ENCODE results near the gene HLA-DQA1. TPM values are rescaled to one million over a fixed set of nuclear protein-coding genes. Genes with fewer than 3 reads are reported as not detected.

HLA-DQA1 gene
- total and polyA plus RNA-seq, 4 donors: 2.1 to 19.9 (median 9.3) TPM

DNA sequence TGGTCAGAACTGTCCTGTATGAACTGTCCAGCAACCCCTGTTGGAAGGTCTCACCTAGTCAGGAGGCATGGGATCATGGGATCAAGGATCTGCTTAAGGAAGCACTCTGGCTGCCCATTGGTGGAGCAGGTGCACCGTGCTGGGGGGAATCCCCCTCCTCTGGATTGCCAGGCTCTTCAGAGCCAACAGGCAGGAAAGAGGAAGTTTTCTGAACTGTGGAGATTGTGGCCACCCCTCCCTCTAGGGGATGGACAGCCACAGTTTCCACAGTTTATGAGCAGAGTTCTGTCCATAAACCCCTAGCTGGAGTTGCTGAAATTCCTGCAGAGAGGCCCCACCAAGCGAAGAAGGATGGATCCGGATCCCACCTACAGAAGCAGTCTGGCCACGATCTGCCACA, 42.3 kb downstream of the HLA-DQA1 start:
- Histone ChIP-seq H3K27ac (ENCODE audit: low read depth in 1 of 2, low read length in 2 of 2) (no peak overlapping the region), H3K4me3 (ENCODE audit: low read depth in 1 of 3, low read length in 3 of 3) (no peak overlapping the region), H3K9me3 (ENCODE audit: control insufficient read depth in 4 of 4, low read length in 3 of 4) (no peaks in the 10 kb centered on the region), H3K36me3 (ENCODE audit: control insufficient read depth in 4 of 4, insufficient read depth in 3 of 4, low read depth in 1 of 4, low read length in 3 of 4) (no peaks in the 10 kb centered on the region), H3K9ac (ENCODE audit: low read depth in 1 of 2, low read length in 2 of 2) (no peak overlapping the region), H3K27me3 (ENCODE audit: control insufficient read depth in 4 of 4, insufficient read depth in 4 of 4, low read length in 3 of 4) (no peaks in the 10 kb centered on the region), H3K4me1 (ENCODE audit: control insufficient read depth in 4 of 4, insufficient read depth in 4 of 4, low read length in 3 of 4) (no peaks in the 10 kb centered on the region)
- no peak for DNase-seq (ENCODE audit: low spot score)
- TF ChIP-seq FOXA2 (IDR thresholded peaks at IDR 0.05): no peak
- WGBS: 76% methylated on average over 4 of the region's 4 CpGs

DNA sequence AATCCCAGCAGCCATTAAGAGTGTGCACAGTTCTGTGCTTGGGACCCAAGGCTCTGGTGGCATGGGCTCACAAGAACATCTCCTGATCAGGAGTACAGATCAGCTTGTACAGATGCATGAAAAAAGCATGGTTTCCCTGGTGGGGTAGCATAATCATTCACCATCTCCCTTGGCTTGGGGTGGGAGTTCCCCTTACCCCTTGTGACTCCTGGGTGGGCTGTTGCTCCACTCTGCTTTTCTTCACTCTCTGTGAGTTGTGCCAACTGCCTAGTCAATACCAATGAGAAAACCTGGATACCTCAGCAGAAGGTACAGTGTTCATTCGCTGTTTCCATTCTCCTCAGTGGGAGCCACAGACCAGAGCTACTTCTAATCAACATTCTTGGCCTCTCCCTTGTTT, 42.8 kb downstream of the HLA-DQA1 start:
- Histone ChIP-seq H3K4me1 (ENCODE audit: control insufficient read depth in 4 of 4, insufficient read depth in 4 of 4, low read length in 3 of 4) (no peaks in the 10 kb centered on the region), H3K9ac (ENCODE audit: low read depth in 1 of 2, low read length in 2 of 2) (no peak overlapping the region), H3K9me3 (ENCODE audit: control insufficient read depth in 4 of 4, low read length in 3 of 4) (no peaks in the 10 kb centered on the region), H3K27ac (ENCODE audit: low read depth in 1 of 2, low read length in 2 of 2) (no peak overlapping the region), H3K4me3 (ENCODE audit: low read depth in 1 of 3, low read length in 3 of 3) (no peak overlapping the region), H3K36me3 (ENCODE audit: control insufficient read depth in 4 of 4, insufficient read depth in 3 of 4, low read depth in 1 of 4, low read length in 3 of 4) (no peaks in the 10 kb centered on the region), H3K27me3 (ENCODE audit: control insufficient read depth in 4 of 4, insufficient read depth in 4 of 4, low read length in 3 of 4) (no peaks in the 10 kb centered on the region)
- no peak for DNase-seq (ENCODE audit: low spot score)
- TF ChIP-seq RXRA (IDR thresholded peaks at IDR 0.05) (no peak), EGR1 (IDR thresholded peaks at IDR 0.05; ENCODE audit: low read depth in 2 of 2) (no peak), YY1 (IDR thresholded peaks at IDR 0.05) (no peak), HNF4G (IDR thresholded peaks at IDR 0.05) (no peak), FOXA1 (IDR thresholded peaks at IDR 0.05) (no peak), SP1 (IDR thresholded peaks at IDR 0.05) (no peak)
- TF ChIP-seq, protein P1, sequence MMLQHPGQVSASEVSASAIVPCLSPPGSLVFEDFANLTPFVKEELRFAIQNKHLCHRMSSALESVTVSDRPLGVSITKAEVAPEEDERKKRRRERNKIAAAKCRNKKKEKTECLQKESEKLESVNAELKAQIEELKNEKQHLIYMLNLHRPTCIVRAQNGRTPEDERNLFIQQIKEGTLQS (IDR thresholded peaks at IDR 0.05): no peak
- 7% methylated on average over 1 of the region's 1 CpG for WGBS

DNA sequence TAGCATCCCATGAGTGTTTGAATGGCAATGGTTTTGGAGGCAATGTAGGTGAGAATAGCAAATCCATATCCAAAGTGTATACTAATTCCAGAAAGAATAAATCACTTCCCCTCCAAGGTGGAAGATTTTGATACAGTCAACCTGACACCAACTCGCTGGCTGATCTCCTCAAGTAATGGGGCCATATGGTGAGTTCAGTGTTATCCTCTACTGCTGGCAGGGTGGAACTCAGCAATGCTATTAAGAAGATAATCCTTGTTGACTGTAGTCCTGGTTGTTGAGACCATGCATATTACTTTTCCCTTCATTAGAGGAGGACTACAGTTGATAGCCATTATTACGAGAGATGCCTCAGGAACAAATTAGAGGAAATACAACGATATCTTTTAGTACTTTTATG, 47.0 kb downstream of the HLA-DQA1 start:
- WGBS: 49% methylated on average over 3 of the region's 3 CpGs
- TF ChIP-seq, protein P2, sequence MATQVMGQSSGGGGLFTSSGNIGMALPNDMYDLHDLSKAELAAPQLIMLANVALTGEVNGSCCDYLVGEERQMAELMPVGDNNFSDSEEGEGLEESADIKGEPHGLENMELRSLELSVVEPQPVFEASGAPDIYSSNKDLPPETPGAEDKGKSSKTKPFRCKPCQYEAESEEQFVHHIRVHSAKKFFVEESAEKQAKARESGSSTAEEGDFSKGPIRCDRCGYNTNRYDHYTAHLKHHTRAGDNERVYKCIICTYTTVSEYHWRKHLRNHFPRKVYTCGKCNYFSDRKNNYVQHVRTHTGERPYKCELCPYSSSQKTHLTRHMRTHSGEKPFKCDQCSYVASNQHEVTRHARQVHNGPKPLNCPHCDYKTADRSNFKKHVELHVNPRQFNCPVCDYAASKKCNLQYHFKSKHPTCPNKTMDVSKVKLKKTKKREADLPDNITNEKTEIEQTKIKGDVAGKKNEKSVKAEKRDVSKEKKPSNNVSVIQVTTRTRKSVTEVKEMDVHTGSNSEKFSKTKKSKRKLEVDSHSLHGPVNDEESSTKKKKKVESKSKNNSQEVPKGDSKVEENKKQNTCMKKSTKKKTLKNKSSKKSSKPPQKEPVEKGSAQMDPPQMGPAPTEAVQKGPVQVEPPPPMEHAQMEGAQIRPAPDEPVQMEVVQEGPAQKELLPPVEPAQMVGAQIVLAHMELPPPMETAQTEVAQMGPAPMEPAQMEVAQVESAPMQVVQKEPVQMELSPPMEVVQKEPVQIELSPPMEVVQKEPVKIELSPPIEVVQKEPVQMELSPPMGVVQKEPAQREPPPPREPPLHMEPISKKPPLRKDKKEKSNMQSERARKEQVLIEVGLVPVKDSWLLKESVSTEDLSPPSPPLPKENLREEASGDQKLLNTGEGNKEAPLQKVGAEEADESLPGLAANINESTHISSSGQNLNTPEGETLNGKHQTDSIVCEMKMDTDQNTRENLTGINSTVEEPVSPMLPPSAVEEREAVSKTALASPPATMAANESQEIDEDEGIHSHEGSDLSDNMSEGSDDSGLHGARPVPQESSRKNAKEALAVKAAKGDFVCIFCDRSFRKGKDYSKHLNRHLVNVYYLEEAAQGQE (IDR thresholded peaks at IDR 0.05): no peak
- TF ChIP-seq JUND (IDR thresholded peaks at IDR 0.05) (no peak), EGR1 (IDR thresholded peaks at IDR 0.05; ENCODE audit: low read depth in 2 of 2) (no peak), HNF4G (IDR thresholded peaks at IDR 0.05) (no peak), RXRA (IDR thresholded peaks at IDR 0.05) (no peak), GABPA (IDR thresholded peaks at IDR 0.05 in 1 of 2, conservative IDR thresholded peaks at IDR 0.05 in 1 of 2) (no peak), RAD21 (IDR thresholded peaks at IDR 0.05) (no peak), FOXA1 (IDR thresholded peaks at IDR 0.05) (no peak), YY1 (IDR thresholded peaks at IDR 0.05) (no peak), FOXA2 (IDR thresholded peaks at IDR 0.05) (no peak), NR2F2 (IDR thresholded peaks at IDR 0.05) (no peak)
- TF ChIP-seq, protein P3, sequence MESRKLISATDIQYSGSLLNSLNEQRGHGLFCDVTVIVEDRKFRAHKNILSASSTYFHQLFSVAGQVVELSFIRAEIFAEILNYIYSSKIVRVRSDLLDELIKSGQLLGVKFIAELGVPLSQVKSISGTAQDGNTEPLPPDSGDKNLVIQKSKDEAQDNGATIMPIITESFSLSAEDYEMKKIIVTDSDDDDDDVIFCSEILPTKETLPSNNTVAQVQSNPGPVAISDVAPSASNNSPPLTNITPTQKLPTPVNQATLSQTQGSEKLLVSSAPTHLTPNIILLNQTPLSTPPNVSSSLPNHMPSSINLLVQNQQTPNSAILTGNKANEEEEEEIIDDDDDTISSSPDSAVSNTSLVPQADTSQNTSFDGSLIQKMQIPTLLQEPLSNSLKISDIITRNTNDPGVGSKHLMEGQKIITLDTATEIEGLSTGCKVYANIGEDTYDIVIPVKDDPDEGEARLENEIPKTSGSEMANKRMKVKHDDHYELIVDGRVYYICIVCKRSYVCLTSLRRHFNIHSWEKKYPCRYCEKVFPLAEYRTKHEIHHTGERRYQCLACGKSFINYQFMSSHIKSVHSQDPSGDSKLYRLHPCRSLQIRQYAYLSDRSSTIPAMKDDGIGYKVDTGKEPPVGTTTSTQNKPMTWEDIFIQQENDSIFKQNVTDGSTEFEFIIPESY (IDR thresholded peaks at IDR 0.05): no peak
- TF ChIP-seq, protein P4, sequence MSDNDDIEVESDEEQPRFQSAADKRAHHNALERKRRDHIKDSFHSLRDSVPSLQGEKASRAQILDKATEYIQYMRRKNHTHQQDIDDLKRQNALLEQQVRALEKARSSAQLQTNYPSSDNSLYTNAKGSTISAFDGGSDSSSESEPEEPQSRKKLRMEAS (IDR thresholded peaks at IDR 0.05): no peak
- DNase-seq (ENCODE audit: low spot score): no peak

More for the DNA sequence above, 47.0 kb downstream of the HLA-DQA1 start:
- Histone ChIP-seq H3K4me1 (ENCODE audit: control insufficient read depth in 4 of 4, insufficient read depth in 4 of 4, low read length in 3 of 4) (no peaks in the 10 kb centered on the region), H3K27ac (ENCODE audit: low read depth in 1 of 2, low read length in 2 of 2) (no peak overlapping the region), H3K36me3 (ENCODE audit: control insufficient read depth in 4 of 4, insufficient read depth in 3 of 4, low read depth in 1 of 4, low read length in 3 of 4) (no peaks in the 10 kb centered on the region), H3K4me3 (ENCODE audit: low read depth in 1 of 3, low read length in 3 of 3) (no peak overlapping the region), H3K9me3 (ENCODE audit: control insufficient read depth in 4 of 4, low read length in 3 of 4) (no peaks in the 10 kb centered on the region), H3K27me3 (ENCODE audit: control insufficient read depth in 4 of 4, insufficient read depth in 4 of 4, low read length in 3 of 4) (no peaks in the 10 kb centered on the region), H3K9ac (ENCODE audit: low read depth in 1 of 2, low read length in 2 of 2) (no peak overlapping the region)

All from liver (tissue), 9 donors.